Lower leg skin (tissue), 4 donors: ENCODE results near the gene IMMP2L. TPM values are rescaled to one million over a fixed set of nuclear protein-coding genes. Genes with fewer than 3 reads are reported as not detected.

Source experiments
- DNase-seq, 2 donors: peaks; one replicate each; pipeline ENCODE4 v3.0.0-alpha.2; 2019; ENCODE audit warnings: low spot score in 2 of 2
- H3K4me3 ChIP-seq: fragments of 200-600 bp; sonication (generic); 2 replicates; pipeline ENCODE4 v1.5.1; 2017; ENCODE audit warnings: mild to moderate bottlenecking, low read depth; ENCODE audit not compliant: poor library complexity, severe bottlenecking
- CTCF ChIP-seq, 3 donors: fragments of 450-650 bp; IDR thresholded peaks; one replicate each; pipeline ENCODE4 v1.5.1; 2016; ENCODE audit warnings: antibody characterized with exemption in 3 of 3, mild to moderate bottlenecking in 3 of 3, moderate library complexity in 2 of 3
- POLR2A ChIP-seq, 2 donors: fragments of 450-650 bp; IDR thresholded peaks; one replicate each; pipeline ENCODE4 v1.6.1; 2016 to 2017; ENCODE audit warnings: antibody characterized with exemption in 2 of 2, mild to moderate bottlenecking in 1 of 2, moderate library complexity in 1 of 2
- WGBS, 2 donors: methylation state at CpG; one replicate each; pipeline ENCODE4 v1.1.5; 2018; 5-methylcytosine and 5-hydroxymethylcytosine counted together
- intact Hi-C: fragments of 100-400 bp; cut with DNase I; formaldehyde crosslinking; loops from one replicate; pipeline ENCODE4 v1.15.0; 2023; ENCODE audit warnings: low total_unique reads
- total RNA-seq, 4 donors: library from RNA; depleted of rRNA; stranded (reverse); fragments of >200 nt; gene quantifications; one replicate each; pipeline ENCODE4 v1.1.0, GENCODE V29; 2016

Gene IMMP2L
- total RNA-seq, 4 donors from 2014 or later: 13.6 to 16.8 (median 16.4) TPM

- intact Hi-C loops: no loop called here
- TF ChIP-seq POLR2A (IDR thresholded peaks at IDR 0.05) (no peak), CTCF (IDR thresholded peaks at IDR 0.05) (no peak)
Observed at GRCh38 chr7:110852156-110852940, 709.9 kb downstream of the IMMP2L start.

GRCh38 chr7:110850224-110850623 lies 712.1 kb downstream of the IMMP2L start:
- DNase-seq: no peak
- intact Hi-C loops: no loop called here
- WGBS, 2 donors: 92 to 95% methylated on average over 3 of the region's 3 CpGs
- TF ChIP-seq POLR2A (IDR thresholded peaks at IDR 0.05) (no peak), CTCF (IDR thresholded peaks at IDR 0.05) (no peak)
- H3K4me3 ChIP-seq: no peak overlapping the region

More at GRCh38 chr7:110852156-110852940, 709.9 kb downstream of the IMMP2L start:
- WGBS, 2 donors: 32 to 45% methylated on average over 4 of the region's 4 CpGs
- no peak overlapping the region for H3K4me3 ChIP-seq
- DNase-seq: no peak

- no peak for DNase-seq
- intact Hi-C loops: no loop called here
- H3K4me3 ChIP-seq: no peak overlapping the region
- WGBS, 2 donors: 78 to 90% methylated on average over 4 of the region's 4 CpGs
- TF ChIP-seq CTCF (IDR thresholded peaks at IDR 0.05): no peak
- no peak for TF ChIP-seq POLR2A (IDR thresholded peaks at IDR 0.05)
Observed at GRCh38 chr7:110842796-110843195, 719.5 kb downstream of the IMMP2L start.

- intact Hi-C loops: no loop called here
- no peak for DNase-seq
- no peak overlapping the region for H3K4me3 ChIP-seq
- 51 to 68% methylated on average over 3 of the region's 3 CpGs for WGBS, 2 donors
- TF ChIP-seq CTCF (IDR thresholded peaks at IDR 0.05) (no peak), POLR2A (IDR thresholded peaks at IDR 0.05) (no peak)
Observed at GRCh38 chr7:110841840-110842545, 720.3 kb downstream of the IMMP2L start.

- intact Hi-C loops: no loop called here
Observed at GRCh38 chr7:110839866-110840265, 722.4 kb downstream of the IMMP2L start.

More at GRCh38 chr7:110839866-110840265, 722.4 kb downstream of the IMMP2L start:
- WGBS, 2 donors: 68 to 72% methylated on average over 5 of the region's 5 CpGs
- no peak for TF ChIP-seq POLR2A (IDR thresholded peaks at IDR 0.05)
- no peak for TF ChIP-seq CTCF (IDR thresholded peaks at IDR 0.05)
- no peak overlapping the region for H3K4me3 ChIP-seq
- DNase-seq: no peak
